HL-60 (cell line): ENCODE results near the gene SRPK2.

Experiments used
- DNase-seq, 2 experiments: peaks; one replicate each; pipeline ENCODE4 v3.0.0-alpha.2; 2010 to 2020; ENCODE audit warnings: low read depth in 1 of 2, low spot score in 1 of 2
- H3K27ac ChIP-seq: fragments of 250-450 bp; sonication (Bioruptor Pico); replicated peaks from 2 replicates; pipeline ENCODE4 v1.5.1; 2020; ENCODE audit warnings: mild to moderate bottlenecking, moderate library complexity
- H3K27me3 ChIP-seq: fragments of 250-450 bp; sonication (Bioruptor Pico); 2 replicates; pipeline ENCODE4 v1.5.1; 2021; ENCODE audit warnings: mild to moderate bottlenecking, moderate library complexity; ENCODE audit not compliant: insufficient read depth, poor library complexity, severe bottlenecking
- H3K4me3 ChIP-seq: replicated peaks from 2 replicates; pipeline ENCODE4 v1.5.1; 2011; ENCODE audit warnings: mild to moderate bottlenecking, control low read depth, low read length; ENCODE audit not compliant: insufficient read depth
- CTCF ChIP-seq: IDR thresholded peaks from one replicate; pipeline ENCODE4 v1.5.1; 2011; ENCODE audit warnings: low read length, control low read depth, inconsistent platforms; ENCODE audit not compliant: insufficient read depth
- GABPA ChIP-seq: IDR thresholded peaks from 2 replicates; pipeline ENCODE4 v1.6.1; 2012; ENCODE audit warnings: low read depth
- POLR2AphosphoS5 ChIP-seq: IDR thresholded peaks from 2 replicates; pipeline ENCODE4 v1.6.1; 2012; ENCODE audit warnings: low read depth
- REST ChIP-seq: IDR thresholded peaks from 2 replicates; pipeline ENCODE4 v1.6.1; 2012; ENCODE audit warnings: low read depth; ENCODE audit not compliant: insufficient replicate concordance
- SPI1 ChIP-seq: IDR thresholded peaks from 2 replicates; pipeline ENCODE4 v1.6.1; 2012; ENCODE audit warnings: low read depth, mild to moderate bottlenecking, borderline replicate concordance

Gene SRPK2

GRCh38 chr7:105126436-105126975 lies 262.2 kb downstream of the SRPK2 start:
- no peak overlapping the region for H3K27ac ChIP-seq
- TF ChIP-seq POLR2AphosphoS5 (no peak), GABPA (no peak), REST (no peak), CTCF (no peak), SPI1 (no peak)

GRCh38 chr7:105125745-105126144 lies 263.0 kb downstream of the SRPK2 start:
- no peak for DNase-seq
- no peak overlapping the region for H3K4me3 ChIP-seq
- TF ChIP-seq REST: no peak
- no peak for TF ChIP-seq GABPA
- TF ChIP-seq CTCF: no peak
- no peak for TF ChIP-seq SPI1
- TF ChIP-seq POLR2AphosphoS5: no peak
- no peak overlapping the region for H3K27ac ChIP-seq
- H3K27me3 ChIP-seq: no peaks in the 10 kb centered on the region

More at GRCh38 chr7:105126436-105126975, 262.2 kb downstream of the SRPK2 start:
- Histone ChIP-seq H3K27me3 (no peaks in the 10 kb centered on the region), H3K4me3 (no peak overlapping the region)
- no peak for DNase-seq

GRCh38 chr7:105122619-105123018 lies 266.1 kb downstream of the SRPK2 start:
- no peak overlapping the region for H3K27ac ChIP-seq
- no peaks in the 10 kb centered on the region for H3K27me3 ChIP-seq
- DNase-seq: no peak
- TF ChIP-seq GABPA: no peak
- TF ChIP-seq REST: no peak
- TF ChIP-seq POLR2AphosphoS5: no peak
- TF ChIP-seq SPI1: no peak
- TF ChIP-seq CTCF: no peak
- no peak overlapping the region for H3K4me3 ChIP-seq
